ENCODE measurements around the gene GPR107. TPM values are rescaled to one million over a fixed set of nuclear protein-coding genes. Genes with fewer than 3 reads are reported as not detected.

The GPR107 gene
- polyA plus RNA-seq, 4 donors: 51.4 to 60.3 (median 54.0) TPM

DNA sequence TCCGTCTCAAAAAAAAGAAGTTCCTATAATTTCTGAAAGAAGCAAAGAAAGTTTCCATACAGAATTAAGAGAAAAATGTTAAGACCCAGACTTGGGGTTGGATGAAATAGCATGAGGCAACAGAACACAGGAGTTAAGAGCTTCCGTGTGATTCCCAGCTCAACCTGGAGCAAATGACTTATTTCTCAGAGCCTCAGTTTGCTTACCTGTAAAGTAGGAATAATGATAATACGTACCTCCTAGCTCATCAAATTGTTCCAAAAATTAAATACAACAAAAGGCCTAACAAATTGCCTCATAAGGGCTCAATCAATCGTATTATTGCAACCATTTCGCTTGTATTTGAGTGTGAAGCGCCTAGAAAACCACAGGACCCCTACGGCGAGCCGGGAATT lies 600 bp upstream of the GPR107 start:
- no peak for DNase-seq (ENCODE audit: low read depth in 4 of 4, low spot score in 3 of 4)

GRCh38 chr9:130054325-130054786 lies 650 bp downstream of the GPR107 start:
- no peak for DNase-seq (ENCODE audit: low read depth in 4 of 4, low spot score in 3 of 4)

DNA sequence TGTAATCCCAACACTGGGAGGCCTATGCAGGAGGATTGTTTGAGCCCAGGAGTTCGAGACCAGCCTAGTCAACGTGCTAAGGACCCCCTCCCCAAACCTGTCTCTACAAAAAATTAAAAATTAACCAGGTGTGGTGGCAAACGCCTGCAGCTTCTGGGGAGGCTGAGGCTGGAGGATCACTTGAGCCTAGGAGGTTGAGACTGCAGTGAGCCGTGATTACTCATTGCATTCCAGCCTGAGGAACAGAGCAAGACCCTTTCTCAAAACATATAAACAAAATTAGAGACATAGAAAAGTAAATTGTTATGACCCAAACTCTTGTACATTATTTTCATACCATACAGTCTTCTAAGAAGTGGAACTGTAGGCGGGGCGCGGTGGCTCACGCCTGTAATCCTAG lies 1.1 kb downstream of the GPR107 start:
- no peak for DNase-seq (ENCODE audit: low read depth in 4 of 4, low spot score in 3 of 4)

- no peak for DNase-seq (ENCODE audit: low read depth in 4 of 4, low spot score in 3 of 4)
These were observed 4.4 kb downstream of the GPR107 start for GRCh38 chr9:130058154-130058553.

- no peak for DNase-seq (ENCODE audit: low read depth in 4 of 4, low spot score in 3 of 4)
These were observed 5.2 kb downstream of the GPR107 start for GRCh38 chr9:130058887-130059286.

GRCh38 chr9:130060296-130060695 lies 6.6 kb downstream of the GPR107 start:
- DNase-seq (ENCODE audit: low read depth in 4 of 4, low spot score in 3 of 4): no peak

- no peak for DNase-seq (ENCODE audit: low read depth in 4 of 4, low spot score in 3 of 4)
These were observed 9.0 kb downstream of the GPR107 start for GRCh38 chr9:130062750-130063149.

GRCh38 chr9:130064621-130065020 lies 10.9 kb downstream of the GPR107 start:
- DNase-seq (ENCODE audit: low read depth in 4 of 4, low spot score in 3 of 4): no peak

GRCh38 chr9:130069048-130069447 lies 15.3 kb downstream of the GPR107 start:
- no peak for DNase-seq (ENCODE audit: low read depth in 4 of 4, low spot score in 3 of 4)

GRCh38 chr9:130072515-130073235 lies 19.0 kb downstream of the GPR107 start:
- no peak for DNase-seq (ENCODE audit: low read depth in 4 of 4, low spot score in 3 of 4)

- peak in 1 of 4 donors; percentile 39 for DNase-seq (ENCODE audit: low read depth in 4 of 4, low spot score in 3 of 4)
These were observed 19.7 kb downstream of the GPR107 start for GRCh38 chr9:130073373-130073772.

- no peak for DNase-seq (ENCODE audit: low read depth in 4 of 4, low spot score in 3 of 4)
These were observed 24.8 kb downstream of the GPR107 start for GRCh38 chr9:130078547-130078946.

DNA sequence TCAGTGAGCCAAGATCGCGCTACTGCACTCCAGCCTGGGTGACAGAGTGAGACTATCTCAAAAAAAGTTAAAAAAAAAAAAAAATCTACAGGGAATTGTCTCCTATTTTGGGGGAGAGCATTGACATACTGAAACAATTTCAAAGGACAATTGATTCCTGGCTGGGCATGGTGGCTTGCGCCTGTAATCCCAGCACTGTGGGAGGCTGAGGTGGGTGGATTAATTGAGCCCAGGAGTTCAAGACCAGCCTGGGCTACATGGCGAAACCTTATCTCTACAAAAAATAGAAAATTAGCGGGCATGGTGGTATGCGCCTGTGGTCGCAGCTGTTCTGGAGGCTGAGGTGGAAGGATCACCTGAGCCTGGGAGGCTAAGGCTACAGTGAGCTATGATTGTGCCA lies 30.6 kb downstream of the GPR107 start:
- no peak for DNase-seq (ENCODE audit: low read depth in 4 of 4, low spot score in 3 of 4)

- DNase-seq (ENCODE audit: low read depth in 4 of 4, low spot score in 3 of 4): no peak
These were observed 34.3 kb downstream of the GPR107 start for GRCh38 chr9:130088051-130088450.

GRCh38 chr9:130089141-130089540 lies 35.4 kb downstream of the GPR107 start:
- DNase-seq (ENCODE audit: low read depth in 4 of 4, low spot score in 3 of 4): no peak

DNA sequence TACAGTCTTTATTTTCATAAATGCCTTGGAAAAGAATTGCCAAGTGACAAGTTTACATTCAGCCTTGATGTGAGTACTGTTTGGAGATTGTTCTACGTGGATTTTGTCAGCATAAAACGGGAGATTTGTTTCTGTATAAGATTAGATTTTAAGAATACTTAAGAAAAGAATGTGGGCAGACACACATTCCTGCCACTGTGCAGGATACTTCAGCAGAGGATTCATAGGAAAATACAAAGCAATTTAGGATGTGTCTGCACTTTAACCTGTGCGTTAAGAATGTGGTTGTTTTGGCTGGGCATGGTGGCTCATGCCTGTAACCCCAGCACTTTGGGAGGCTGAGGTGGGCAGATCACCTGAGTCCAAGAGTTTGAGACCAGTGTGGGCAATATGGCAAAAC lies 37.2 kb downstream of the GPR107 start:
- no peak for DNase-seq (ENCODE audit: low read depth in 4 of 4, low spot score in 3 of 4)

GRCh38 chr9:130092910-130093309 lies 39.2 kb downstream of the GPR107 start:
- DNase-seq (ENCODE audit: low read depth in 4 of 4, low spot score in 3 of 4): no peak

GRCh38 chr9:130095872-130096271 lies 42.2 kb downstream of the GPR107 start:
- no peak for DNase-seq (ENCODE audit: low read depth in 4 of 4, low spot score in 3 of 4)

- no peak for DNase-seq (ENCODE audit: low read depth in 4 of 4, low spot score in 3 of 4)
These were observed 47.0 kb downstream of the GPR107 start for GRCh38 chr9:130100681-130101080.

DNA sequence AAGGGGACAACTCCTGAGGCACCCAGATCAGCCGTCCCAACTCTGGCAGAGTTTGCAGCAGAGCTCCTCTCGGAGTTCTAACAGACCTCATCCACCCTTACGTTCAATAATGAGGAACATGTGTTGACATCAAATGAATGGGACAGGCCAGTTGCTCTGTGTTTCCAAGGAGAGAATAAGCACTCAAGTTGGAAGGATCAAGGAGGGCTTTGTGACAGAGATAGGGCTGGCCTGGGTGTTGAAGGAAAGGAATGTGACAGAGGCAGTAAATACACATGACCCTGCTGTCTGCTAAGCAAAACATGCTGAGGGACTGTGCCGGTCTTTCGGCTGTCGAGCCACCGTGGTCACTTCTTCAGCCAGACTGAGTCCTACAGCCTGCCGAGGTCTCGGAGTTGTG lies 48.2 kb downstream of the GPR107 start:
- DNase-seq (ENCODE audit: low read depth in 4 of 4, low spot score in 3 of 4): no peak

DNA sequence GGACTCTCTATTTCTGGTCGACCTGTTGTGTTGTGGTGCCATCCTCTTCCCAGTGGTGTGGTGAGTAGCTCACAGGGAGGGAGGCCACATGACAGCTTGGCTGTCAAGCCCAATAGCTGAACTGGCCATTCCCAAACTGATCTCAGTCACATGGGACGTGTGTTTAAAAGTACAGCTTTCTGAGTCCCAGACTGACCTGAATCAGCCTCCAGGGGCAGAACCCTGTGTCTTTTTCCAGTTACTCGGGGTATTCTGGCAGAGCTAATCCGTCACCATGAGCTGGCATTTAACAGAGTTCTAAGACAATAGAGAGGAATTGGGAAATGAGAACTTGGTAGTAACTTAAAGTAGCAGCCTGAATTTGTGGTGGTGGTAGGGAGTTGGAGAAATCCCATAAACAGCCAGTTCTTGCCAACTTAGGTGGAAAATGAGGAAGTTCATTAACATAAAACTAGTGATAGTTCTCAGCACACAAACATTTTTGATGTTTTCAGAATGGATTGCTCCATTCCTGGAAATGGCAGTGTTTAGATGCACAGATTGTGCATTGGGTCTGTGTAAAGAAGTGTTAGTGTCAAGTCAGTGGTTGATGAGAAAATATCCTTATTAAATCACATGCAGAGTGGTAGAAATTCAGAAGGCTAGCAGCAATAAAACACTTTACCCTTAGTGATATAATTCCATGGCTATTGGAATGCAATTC lies 50.9 kb downstream of the GPR107 start:
- no peak for DNase-seq (ENCODE audit: low read depth in 4 of 4, low spot score in 3 of 4)

DNA sequence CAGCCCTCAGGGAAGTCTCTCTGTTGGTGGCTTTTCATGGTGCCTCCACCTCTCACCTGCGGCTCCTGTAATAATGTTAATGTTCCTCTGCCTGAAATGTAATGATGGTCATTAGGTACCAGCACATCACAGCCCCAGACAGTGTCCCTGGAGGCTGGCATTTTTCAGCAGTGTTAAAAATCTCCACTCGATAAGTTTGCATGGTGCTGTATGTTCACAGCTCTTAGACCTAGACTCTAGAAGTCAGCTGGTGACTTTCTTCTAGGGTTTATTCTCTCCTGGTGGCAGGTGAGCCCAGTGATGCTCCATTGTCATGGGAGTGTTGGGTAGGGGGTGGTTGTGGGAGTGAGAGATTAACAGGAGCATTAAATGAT lies 53.1 kb downstream of the GPR107 start:
- no peak for DNase-seq (ENCODE audit: low read depth in 4 of 4, low spot score in 3 of 4)

Measured in left renal pelvis (tissue), 4 donors.